ENCODE results near the gene TBC1D9. TPM values are rescaled to one million over a fixed set of nuclear protein-coding genes. Genes with fewer than 3 reads are reported as not detected.

TBC1D9 gene
- total RNA-seq, 1 experiment from 2014 or later, result 9.5 TPM

GRCh38 chr4:140739971-140740370 lies 16.2 kb downstream of the TBC1D9 start:
- CTCF ChIA-PET, result no interaction called here
- no peaks in the 10 kb centered on the region for H3K27me3 ChIP-seq (ENCODE audit: insufficient read depth, low read length)
- H3K27ac ChIP-seq (ENCODE audit: low read depth, low read length), result no peak overlapping the region
- H3K36me3 ChIP-seq (ENCODE audit: control insufficient read depth in 1 of 2, insufficient read depth in 2 of 2, low read length in 2 of 2), result no peaks in the 10 kb centered on the region
- TF ChIP-seq SIN3A (IDR thresholded peaks at IDR 0.05; ENCODE audit: low read depth) (no peak), TCF7L2 (IDR thresholded peaks at IDR 0.05; ENCODE audit: borderline replicate concordance, extremely low read depth, insufficient read depth, insufficient read length) (no peak), ELF1 (IDR thresholded peaks at IDR 0.05; ENCODE audit: borderline replicate concordance, low read depth) (no peak), CEBPB (IDR thresholded peaks at IDR 0.05; ENCODE audit: low read depth) (no peak), EGR1 (IDR thresholded peaks at IDR 0.05; ENCODE audit: low read depth) (no peak), RAD21 (IDR thresholded peaks at IDR 0.05; ENCODE audit: low read depth) (no peak), YY1 (IDR thresholded peaks at IDR 0.05; ENCODE audit: extremely low read depth, insufficient replicate concordance, low read depth, low read length) (no peak), JUND (IDR thresholded peaks at IDR 0.05) (no peak), ZBTB33 (IDR thresholded peaks at IDR 0.05; ENCODE audit: extremely low read depth, insufficient replicate concordance, low read length) (no peak), CBX3 (IDR thresholded peaks at IDR 0.05; ENCODE audit: low read depth) (no peak), SRF (IDR thresholded peaks at IDR 0.05; ENCODE audit: low read depth) (no peak), EZH2 (IDR thresholded peaks at IDR 0.05) (no peak)
- TF ChIP-seq, protein P1, sequence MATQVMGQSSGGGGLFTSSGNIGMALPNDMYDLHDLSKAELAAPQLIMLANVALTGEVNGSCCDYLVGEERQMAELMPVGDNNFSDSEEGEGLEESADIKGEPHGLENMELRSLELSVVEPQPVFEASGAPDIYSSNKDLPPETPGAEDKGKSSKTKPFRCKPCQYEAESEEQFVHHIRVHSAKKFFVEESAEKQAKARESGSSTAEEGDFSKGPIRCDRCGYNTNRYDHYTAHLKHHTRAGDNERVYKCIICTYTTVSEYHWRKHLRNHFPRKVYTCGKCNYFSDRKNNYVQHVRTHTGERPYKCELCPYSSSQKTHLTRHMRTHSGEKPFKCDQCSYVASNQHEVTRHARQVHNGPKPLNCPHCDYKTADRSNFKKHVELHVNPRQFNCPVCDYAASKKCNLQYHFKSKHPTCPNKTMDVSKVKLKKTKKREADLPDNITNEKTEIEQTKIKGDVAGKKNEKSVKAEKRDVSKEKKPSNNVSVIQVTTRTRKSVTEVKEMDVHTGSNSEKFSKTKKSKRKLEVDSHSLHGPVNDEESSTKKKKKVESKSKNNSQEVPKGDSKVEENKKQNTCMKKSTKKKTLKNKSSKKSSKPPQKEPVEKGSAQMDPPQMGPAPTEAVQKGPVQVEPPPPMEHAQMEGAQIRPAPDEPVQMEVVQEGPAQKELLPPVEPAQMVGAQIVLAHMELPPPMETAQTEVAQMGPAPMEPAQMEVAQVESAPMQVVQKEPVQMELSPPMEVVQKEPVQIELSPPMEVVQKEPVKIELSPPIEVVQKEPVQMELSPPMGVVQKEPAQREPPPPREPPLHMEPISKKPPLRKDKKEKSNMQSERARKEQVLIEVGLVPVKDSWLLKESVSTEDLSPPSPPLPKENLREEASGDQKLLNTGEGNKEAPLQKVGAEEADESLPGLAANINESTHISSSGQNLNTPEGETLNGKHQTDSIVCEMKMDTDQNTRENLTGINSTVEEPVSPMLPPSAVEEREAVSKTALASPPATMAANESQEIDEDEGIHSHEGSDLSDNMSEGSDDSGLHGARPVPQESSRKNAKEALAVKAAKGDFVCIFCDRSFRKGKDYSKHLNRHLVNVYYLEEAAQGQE (IDR thresholded peaks at IDR 0.05; ENCODE audit: low read depth), result no peak
- POLR2A ChIA-PET, result no interaction called here
- H3K9me2 ChIP-seq (ENCODE audit: insufficient read depth), result no peaks in the 10 kb centered on the region
- RAD21 ChIA-PET (ENCODE audit: low non-redundant PET in 1 of 2, low total read pairs in 2 of 2, uncharacterized antibody in 2 of 2, unreplicated experiment in 2 of 2), result no interaction called here
- H3K4me3 ChIP-seq (replicated peaks in 1 of 2; ENCODE audit: low read depth in 1 of 2, low read length in 2 of 2), result no peak overlapping the region
- peaks cover 4 to 9% of the 10 kb centered on the region in 2 experiments; a peak in 3 of 4 replicates for H3K4me1 ChIP-seq (ENCODE audit: control insufficient read depth in 1 of 2, insufficient read depth in 2 of 2, low read length in 2 of 2)
- H3K79me2 ChIP-seq (ENCODE audit: insufficient read depth, low read length), result no peaks in the 10 kb centered on the region
- no peak overlapping the region for H3K9ac ChIP-seq (ENCODE audit: low read length)
- intact Hi-C loops (cut with micrococcal nuclease), result no loop called here
- no peaks in the 10 kb centered on the region for H3K9me3 ChIP-seq (ENCODE audit: control insufficient read depth in 1 of 2, insufficient read depth in 1 of 2, low read depth in 1 of 2, low read length in 2 of 2)
- DNase-seq (ENCODE audit: low read depth, low spot score) (no peak), ATAC-seq (no peak)
- no peak overlapping the region for H3K4me2 ChIP-seq (ENCODE audit: low read length)
- H2AFZ ChIP-seq (ENCODE audit: low read depth, low read length, poor library complexity, severe bottlenecking), result no peak overlapping the region
- no peaks in the 10 kb centered on the region for H4K20me1 ChIP-seq (ENCODE audit: insufficient read depth)
- BruUV-seq (replicated peaks), result no TSS peak
